Stimulated activated CD8-positive, alpha-beta memory T cell treated with anti-CD3 and anti-CD28 coated beads, Interleukin-7, amount 100 ng/mL, for 24 hours (primary cell): ENCODE data around the gene P3H4.
"Not testable (repeated sequence)": the region's sequence is repeated elsewhere in the genome, so short reads cannot be mapped to it uniquely, and the experiment has no call there.

Experiments
- DNase-seq: peaks from one replicate; pipeline ENCODE4 v3.0.0-alpha.2; 2020; ENCODE audit warnings: low read depth

P3H4 gene, protein sequence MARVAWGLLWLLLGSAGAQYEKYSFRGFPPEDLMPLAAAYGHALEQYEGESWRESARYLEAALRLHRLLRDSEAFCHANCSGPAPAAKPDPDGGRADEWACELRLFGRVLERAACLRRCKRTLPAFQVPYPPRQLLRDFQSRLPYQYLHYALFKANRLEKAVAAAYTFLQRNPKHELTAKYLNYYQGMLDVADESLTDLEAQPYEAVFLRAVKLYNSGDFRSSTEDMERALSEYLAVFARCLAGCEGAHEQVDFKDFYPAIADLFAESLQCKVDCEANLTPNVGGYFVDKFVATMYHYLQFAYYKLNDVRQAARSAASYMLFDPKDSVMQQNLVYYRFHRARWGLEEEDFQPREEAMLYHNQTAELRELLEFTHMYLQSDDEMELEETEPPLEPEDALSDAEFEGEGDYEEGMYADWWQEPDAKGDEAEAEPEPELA

DNA sequence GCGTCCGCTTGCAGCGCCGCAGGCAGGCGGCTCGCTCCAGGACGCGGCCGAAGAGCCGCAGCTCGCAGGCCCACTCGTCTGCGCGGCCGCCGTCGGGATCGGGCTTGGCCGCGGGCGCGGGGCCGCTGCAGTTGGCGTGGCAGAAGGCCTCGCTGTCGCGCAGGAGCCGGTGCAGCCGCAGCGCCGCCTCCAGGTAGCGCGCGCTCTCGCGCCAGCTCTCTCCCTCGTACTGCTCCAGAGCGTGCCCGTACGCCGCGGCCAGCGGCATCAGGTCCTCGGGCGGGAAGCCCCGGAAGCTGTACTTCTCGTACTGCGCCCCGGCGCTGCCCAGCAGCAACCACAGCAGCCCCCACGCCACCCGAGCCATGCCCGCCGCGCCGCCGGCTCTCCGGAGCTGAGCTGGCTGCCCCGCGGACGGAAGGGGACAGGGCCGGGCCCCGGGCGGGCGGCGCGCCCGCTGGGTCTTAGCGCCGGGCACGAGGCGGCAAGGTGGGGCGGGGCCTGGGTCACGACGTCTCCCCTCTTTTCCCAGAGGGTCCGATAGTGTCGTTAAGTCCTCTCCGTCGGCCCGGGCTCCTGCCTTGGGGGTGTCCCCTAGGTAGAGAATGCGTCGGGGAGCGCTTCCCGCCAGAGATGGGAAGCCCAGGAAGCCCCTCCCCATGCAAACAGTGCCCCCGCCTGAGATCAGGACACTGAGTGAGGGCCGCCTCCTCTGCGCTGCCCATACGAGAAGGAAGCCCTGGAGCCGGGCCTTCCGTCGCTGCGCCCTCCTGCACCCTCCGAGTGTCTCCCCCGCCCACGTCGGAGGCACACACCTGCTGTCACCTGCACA, at the start of gene P3H4:
Gene P3H4, minus strand, starts transcription at position 401 of the 832 bp plus-strand sequence. Its CDS starts 34 bp downstream, at position 367.
- peak; percentile 10 for DNase-seq

DNA sequence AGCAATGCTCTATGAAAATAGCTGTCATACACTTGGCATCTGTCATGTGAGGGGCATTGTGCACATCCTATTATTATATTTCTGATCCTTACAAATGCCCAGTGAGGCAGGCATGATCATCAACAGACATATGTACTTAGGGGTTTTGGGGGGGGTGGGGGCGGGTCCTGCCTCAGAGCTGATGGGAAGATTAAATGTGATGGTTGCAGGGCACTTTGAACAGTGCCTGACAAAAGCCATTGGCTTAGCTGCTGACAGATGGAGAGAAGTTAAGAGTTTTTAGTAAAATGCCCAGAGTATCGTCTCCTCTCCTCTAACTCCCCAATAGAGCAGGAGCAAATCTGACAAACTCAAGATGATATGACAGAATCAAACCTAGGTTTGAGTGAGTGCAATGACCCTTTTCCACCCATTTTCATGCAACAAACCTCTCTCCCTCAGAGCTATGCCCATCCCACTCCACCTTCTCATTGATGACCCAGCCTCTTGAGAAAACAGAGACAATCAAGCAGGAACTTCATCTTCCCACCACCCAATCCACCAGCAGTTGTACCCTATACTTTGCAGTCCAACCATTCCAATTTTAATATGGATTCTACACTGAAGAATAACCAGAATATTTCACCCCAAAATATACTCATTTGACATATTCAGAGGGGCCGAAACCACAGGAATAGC, 48.6 kb upstream of the P3H4 start:
- no peak for DNase-seq

DNA sequence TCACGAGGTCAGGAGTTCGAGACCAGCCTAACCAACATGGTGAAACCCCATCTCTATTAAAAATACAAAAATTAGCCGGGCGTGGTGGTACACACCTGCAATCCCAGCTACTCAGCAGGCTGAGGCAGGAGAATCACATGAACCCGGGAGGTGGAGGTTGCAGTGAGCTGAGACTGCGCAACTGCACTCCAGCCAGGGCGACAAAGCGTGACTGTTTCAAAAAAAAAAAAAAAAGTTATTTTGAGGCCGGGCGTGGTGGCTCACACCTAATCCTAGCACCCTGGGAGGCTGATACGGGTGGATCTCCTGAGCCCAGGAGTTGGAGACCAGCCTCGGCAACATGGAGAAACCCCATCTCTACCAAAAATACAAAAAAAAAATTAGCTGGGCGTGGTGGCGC, 39.6 kb upstream of the P3H4 start:
- DNase-seq, result not testable (repeated sequence)

DNA sequence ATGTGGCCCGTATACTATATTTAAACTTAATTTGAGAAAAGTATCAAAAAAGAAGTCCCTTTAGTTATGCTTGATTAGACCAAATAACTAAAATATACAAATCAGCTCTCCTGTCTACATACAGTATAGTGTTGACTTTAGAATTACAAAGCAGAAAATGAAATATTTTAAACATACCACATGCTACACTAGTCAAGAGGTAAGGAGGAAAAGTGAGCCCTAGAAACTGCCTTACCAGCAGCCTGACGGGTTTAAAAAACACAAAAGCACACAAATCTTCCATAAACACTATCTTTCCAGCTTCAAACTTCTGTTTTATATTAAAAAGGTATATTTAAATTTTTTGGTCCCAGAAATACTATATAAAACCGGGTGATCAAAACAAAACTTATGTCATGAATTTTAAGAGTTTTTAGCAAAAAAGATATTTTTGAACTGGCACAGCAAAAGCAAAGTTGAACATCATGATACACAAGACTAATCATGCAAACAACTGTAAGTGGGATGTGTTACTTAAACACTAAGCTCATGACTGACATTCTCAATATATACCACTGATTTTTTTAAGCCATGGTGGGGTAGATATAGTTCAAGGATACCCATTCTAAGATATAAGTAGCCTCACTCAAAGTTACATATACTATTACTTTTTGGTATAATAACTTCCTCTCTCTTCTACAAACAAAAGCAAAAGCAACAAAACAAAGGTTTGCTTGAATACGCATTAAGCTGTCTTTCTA, 37.7 kb upstream of the P3H4 start:
- DNase-seq, result no peak

DNA sequence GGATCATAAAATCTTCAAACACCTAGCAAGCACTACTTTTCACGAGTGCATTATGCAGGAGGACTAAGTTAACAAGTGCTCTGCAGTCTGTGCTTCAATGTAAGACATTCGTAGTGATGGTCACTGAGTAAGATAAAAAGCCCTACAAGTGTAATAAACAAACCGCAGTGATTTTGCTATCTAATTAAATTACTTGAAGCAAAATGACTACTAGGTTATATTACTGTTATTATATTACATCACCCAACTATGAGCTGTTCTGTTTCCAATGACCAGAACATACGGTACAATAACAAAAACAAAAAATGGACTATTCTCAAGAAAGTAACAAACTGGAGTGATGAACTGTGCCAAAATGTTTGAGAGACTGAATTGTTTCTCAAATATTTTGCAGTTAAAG, 37.0 kb upstream of the P3H4 start:
- DNase-seq, result no peak

DNA sequence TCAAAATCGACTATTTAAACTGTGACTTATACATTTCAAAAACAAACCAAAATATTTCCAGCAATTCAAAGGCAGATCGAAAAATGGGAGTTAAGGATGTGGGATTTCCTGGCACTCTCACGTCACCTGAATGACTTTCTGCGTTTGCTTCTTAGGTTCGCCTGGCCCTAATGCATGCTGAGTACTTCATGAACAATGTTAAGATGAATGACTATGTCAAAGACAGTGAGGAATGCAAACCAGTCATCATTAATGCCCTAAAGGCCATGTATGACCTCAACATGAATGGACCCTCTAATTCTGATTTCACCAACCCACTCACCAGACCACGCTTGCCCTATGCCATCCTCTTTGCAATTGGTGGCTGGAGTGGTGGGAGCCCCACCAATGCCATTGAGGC, 33.2 kb upstream of the P3H4 start:
- no peak for DNase-seq

DNA sequence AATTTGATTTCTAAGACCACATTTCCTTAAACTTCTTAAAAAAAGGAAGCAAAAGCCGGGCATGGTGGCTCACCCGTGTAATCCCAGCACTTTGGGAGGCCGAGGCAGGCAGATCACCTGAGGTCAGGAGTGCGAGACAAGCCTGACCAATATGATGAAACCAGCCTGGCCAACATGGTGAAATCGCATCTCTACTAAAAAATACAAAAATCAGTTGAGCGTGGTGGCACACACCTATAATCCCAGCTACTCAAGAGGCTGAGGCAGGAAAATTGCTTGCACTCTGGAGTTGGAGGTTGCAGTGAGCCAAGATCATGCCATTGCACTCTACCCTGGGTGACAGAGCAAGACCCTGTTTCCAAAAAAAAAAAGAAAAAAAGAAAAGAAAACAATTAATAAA, 29.0 kb upstream of the P3H4 start:
- not testable (repeated sequence) for DNase-seq

DNA sequence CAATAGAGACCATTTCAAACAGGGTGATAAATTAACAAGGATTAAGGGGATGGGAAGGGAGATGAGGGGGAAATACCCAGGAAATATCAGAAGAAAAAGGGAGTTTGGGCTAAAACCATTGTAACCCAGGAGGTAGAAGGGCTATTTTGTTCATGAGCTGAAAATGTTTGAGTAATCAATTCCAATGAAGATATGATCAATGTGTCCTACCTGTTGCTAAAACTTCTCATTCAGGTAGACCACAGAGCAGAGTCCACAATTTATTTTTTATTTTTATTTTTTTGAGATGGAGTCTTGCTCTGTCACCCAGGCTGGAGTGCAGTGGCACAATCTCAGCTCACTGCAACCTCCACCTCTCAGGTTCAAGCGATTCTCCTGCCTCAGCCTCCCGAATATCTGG, 27.7 kb upstream of the P3H4 start:
- not testable (repeated sequence) for DNase-seq

DNA sequence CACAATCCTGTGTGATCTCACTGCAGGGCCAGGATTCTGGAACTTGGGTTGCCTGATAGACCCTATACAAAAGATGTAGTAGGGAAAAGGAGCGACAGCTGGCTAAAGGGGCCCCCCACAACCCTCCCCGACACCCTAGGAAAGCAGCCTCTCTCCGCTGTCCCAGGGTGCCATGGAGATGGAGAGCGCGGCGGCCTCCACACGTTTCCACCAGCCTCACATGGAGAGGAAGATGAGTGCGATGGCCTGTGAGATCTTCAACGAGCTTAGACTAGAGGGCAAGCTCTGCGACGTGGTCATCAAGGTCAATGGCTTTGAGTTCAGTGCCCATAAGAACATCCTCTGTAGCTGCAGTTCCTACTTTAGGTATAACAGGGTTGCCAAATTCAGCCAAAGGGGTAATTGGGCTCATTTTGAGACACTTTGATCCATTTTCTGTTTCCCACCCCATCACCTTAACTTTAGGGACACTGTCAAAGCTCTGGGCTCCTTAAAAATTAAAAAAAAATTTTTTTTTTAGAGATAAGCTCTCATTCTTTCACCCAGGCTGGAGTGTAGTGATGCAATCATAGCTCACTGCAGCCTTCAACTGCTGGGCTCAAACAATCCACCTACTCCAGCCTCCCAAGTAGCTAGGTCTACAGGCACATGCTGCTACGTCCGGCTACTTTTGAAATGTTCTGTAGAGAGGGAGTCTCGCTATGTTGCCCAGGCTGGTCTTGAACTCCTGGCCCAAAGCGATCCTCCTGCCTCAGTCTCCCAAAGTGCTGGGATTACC, 26.2 kb upstream of the P3H4 start, which contains the start of gene KLHL10:
Gene KLHL10, plus strand, starts transcription at position 65 of the 778 bp plus-strand sequence. Its CDS starts 108 bp downstream, at position 173.
- no peak for DNase-seq

DNA sequence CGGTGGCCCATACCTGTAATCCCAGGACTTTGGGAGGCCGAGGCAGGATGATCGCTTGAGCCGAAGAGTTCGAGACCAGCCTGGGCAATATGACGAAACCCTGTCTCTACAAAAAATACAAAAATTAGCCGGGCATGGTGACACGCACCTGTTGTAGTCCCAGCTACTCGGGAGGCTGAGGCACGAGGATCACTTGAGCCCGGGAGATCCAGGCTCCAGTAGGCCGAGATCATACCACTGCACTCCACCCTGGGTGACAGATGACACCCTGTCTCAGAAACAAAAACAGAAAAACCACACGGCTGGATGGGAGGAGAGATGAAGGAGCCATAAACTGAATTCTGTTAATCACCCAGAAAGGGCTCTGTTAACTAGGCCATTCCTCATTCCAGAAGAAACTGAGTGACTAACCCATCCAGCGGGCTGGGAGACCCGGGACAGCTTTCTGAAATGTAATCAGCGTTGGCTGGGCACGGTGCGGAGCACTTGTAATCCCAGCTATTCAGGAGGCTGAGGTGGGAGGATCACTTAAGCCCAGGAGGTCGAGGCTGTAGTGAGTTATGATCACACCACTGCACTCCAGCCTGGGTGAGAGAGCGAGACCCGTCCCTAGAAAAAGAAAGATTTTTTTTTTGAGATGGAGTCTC, 24.9 kb upstream of the P3H4 start:
- no peak for DNase-seq

DNA sequence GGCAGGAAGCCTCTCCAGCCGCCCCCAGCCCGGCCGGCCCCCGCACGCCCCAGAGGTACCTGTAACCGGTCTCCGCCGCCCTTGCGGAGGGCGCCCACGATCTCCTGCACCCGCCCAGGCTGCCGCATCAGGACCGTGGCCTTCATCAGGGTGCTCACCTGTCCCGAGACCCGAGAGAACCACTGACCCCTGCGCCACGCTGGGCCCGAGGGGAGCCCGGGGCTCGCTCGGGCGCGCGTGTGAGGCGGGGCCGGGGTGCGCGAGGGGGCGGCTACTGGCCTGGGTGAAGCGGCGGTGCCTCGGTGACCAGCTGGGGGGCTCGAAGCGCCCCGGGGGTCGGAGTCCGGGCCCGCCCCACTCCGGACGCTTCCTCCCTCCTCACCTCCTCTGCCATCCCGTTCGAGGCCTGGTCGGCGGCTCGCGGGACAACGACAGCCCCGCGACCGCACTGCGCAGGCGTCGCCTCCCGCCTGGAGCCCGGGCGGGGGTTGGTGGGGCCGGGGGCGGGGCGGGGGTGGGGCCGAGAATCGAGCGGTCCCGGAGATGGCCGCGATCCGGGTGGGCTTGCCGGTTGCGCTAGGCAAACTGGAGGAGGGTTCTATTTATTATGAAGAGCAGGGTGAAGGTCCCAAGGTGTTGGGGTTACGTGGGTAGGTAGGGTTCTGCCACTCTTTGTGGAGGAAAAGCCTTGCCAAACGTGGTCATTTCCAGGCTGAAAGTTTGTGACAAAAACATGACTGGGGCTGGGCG, 24.2 kb upstream of the P3H4 start, which contains the start of gene NT5C3B:
Gene NT5C3B, minus strand, starts transcription at position 433 of the 750 bp plus-strand sequence. Its CDS starts 39 bp downstream, at position 394.
- DNase-seq, result peak; percentile 28

DNA sequence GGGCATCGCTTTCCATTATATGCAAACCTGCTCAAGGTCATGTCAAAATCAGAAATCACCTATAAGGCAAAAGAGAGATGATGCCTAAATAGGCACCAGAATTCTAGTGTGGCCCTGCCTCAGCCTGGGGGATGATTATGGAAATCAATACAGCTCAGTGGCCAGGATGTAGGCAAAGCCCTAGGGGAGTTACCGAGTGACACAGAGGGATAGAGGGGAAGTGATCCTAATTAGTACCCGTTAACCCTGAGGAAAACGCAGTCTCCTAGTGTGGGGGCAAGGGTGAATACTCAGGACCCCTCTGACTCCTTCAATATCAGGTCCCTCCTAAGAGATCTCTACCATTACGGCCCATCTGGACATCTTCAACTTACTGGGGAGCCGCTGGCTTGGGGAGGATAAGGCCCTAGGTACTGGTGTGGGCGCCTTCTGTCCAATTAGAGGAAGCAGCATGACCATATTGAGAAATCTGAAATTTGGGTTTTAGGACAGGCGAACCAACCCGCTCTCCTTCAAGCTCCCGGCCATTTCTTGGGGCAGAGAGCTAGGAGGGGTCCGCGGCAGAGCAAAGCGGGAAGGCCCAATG, 23.6 kb upstream of the P3H4 start:
- DNase-seq, result no peak

DNA sequence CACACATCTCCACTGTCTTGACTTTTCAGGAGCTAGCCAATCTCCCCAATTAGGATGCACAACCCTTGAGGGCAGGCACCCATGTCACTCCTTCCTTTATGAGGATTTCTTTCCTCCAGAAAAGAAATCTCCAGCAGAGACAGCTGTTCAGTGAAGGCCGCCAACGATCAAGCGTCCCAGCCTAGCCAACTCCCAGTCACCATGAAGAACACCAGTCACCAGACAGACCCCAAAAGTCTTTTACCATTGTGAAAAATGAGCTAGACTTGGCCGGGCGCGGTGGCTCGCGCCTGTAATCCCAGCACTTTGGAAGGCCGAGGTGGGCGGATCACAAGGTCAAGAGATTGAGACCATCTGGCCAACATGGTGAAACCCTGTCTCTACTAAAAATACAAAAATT, 18.2 kb upstream of the P3H4 start:
- DNase-seq, result not testable (repeated sequence)

DNA sequence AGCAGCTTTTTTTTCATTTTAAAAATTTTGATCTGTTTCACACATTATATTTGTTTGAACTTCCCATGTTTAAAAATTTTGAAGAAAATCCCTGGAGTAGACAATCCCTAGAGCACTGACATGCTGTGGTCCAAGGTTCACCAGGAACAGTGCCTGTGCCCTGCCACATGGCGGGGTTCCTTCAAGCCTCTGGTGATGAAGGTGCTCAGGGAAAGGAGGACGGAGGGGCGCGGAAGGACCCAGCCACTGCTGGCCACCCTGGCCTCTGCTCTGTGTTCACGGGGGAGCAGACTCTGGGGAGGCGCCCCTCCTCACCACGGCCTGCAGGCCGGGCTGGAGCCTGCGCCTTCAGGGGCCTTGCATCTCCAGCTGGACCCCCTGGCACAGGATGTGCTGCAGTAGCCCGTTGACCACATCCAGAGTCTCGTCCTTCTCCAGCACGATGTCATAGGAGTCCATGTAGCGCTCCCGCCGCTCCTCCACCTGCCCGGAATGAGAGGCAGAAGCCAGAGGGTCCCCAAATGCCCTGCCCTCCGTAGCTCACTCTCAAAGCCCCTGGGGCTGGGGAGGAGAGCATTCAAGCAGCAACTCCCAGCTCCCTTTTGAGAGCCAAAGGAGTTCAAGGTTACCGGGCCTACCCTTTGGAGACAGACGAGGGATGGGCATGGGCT, 13.6 kb upstream of the P3H4 start:
- no peak for DNase-seq

DNA sequence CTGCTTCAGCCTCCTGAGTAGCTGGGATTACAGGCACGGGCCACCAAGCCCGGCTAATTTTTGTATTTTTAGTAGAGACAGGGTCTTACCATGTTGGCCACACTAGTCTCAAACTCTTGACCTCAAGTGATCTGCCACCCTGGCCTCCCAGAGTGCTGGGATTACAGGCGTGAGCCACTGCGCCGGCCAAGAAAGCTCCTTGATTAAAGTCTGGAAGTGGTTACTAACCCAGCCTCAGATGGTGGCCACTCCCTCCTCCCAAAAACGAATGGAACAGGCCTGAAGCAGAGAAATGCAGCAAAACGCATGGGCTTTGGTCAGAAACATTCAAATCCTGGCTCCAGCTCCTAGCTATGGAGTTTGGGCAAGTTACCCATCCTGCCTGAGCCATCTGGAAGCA, 12.3 kb upstream of the P3H4 start:
- DNase-seq, result no peak

DNA sequence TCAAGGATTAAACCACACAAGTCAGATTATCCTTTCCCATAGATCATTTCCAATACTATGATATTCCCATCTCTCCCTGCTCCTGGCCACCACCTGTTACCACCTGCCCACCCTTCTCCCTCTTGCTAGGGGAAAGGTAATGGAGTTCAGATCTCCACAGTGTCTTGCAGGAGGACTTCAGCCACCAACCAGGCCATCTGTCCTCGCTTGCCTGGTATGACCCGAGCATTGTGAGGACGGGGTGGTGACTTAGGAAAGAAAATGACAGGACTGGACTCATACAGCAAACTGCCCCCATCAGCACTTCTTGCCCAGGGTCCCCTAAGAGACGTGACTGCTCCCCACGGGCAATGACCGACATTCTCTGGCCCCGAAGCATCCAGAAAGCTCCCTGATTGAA, 11.8 kb upstream of the P3H4 start:
- no peak for DNase-seq

DNA sequence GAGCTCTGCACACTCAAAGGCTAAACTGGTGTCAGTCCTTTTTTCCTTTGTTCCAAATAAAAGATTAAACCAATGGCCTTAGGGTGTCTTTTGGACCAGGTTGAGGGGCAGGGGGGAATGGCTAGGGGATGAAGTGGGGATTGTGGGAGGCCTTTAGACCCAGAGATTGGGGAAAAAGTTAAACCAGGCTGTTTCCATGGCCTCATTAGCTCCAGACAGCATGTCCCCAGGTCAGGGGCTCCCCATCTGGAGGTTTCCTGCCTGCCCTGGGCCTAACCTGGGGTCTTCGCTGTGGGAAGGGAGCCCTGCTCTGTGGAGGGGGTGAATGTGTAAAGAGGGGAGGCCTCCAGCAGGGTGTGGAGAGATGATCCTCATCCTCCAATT, 11.4 kb upstream of the P3H4 start:
- no peak for DNase-seq
